Activated naive CD4-positive, alpha-beta T cell treated with Interleukin-2 at 50 U/mL for 16 hours (primary cell): ENCODE data around the gene RPL22L1.
"Not testable (repeated sequence)": the region's sequence is repeated elsewhere in the genome, so short reads cannot be mapped to it uniquely, and the experiment has no call there.

Experiments
- DNase-seq: peaks from one replicate; pipeline ENCODE4 v3.0.0-alpha.2; 2020

RPL22L1 gene

GRCh38 chr3:170877311-170877710 is 7.3 kb upstream of the RPL22L1 start:
- DNase-seq: not testable (repeated sequence)

GRCh38 chr3:170876537-170876936 is 6.5 kb upstream of the RPL22L1 start:
- DNase-seq: no peak

GRCh38 chr3:170869239-170869590 is 780 bp downstream of the RPL22L1 start:
- no peak for DNase-seq

DNA sequence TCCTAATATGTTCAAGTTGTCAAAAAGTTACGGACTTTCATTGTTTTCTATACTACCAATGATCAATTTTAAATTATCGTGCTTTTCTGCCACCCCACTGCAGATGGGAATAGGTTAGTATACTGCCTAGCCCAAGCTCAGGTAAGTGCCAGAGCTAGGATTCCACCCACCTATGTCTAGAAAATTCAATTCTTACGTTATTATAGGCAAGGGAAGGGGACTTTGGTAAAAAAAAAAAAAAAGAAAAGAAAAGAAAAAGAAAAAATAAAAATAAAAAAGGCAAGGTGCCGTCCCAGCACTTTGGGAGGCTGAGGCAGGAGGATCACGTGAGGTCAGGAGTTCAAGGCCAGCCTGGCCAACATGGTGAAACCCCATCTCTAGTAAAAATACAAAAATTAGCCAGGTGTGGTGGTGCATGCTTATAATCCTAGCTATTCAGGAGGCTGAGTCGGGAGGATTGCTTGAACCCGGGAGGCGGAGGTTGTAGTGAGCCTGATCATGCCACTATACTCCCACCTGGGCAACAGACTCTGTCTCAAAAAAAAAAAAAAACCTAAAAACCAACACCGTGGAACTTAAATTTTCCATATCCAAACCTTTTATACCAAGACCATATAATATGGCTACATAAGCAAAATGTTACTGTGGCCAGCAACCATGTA is 1.3 kb downstream of the RPL22L1 start:
- DNase-seq: peak; percentile 19

DNA sequence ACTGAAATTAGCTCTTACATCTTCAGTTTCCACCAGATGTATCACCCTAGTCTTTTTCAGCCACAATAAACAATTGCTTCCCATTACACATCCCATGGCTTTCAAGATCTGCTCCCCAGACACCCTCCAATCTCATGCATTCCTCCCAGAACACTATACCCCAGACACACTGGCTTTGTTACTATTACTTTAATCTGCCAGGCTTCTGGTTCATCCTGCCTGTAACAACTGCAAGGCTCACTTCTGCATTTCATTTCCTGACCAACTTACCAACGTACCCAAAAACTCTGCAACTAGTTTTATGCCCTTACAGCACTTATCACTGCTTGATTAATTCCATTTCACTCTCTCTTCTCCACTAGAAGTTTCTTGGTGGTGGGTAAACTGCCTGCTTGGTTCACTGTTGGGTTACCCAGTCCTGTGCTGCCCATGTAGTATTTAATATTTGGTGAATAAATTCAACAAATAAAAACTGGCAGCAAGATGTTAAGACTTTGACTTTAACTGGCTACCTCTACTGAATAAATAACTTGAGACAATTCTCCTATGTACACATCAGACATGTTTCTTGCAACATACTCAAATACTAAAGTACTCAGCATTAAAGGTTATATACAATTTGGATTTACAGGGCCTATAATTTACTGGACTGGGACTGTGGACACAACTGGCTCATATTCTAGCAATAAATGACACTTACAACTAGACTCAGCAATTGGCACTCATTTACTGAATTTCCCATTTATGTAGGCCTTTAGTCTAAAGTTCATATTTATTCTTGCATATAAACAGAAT is 2.7 kb downstream of the RPL22L1 start:
- no peak for DNase-seq

GRCh38 chr3:170866499-170866898 is 3.5 kb downstream of the RPL22L1 start:
- no peak for DNase-seq

GRCh38 chr3:170865209-170866094 is 4.5 kb downstream of the RPL22L1 start:
- no peak for DNase-seq

DNA sequence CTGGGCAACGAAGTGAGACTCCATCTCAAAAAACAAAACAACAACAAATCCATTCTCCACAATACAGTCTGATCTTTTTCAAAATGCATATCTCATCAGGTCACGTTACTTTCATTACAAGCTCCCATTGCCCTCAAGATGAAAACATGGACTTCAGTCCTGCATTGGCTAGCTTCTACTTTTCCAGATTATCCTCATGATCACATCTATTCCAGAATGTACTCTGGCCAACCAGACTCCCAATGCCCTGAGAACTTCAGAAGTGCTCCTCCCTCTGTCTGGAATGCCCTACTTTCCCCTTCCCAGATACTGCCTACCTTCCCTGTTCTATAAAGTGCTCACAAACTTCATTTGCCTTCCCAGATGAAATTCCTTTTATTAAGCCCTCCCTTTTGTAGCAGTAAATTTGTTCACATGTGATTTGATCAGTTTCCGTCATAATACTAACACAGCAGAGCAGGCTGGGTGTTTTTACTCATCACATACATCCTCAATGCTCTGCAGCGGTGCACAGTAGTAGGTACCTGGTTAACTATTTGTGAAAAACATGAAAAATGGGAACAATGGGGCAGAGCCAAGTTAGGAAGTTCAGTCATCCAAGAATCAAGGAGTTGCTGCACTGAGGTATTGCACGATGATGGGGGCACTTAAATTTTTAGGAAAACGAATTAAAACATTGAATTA is 5.3 kb downstream of the RPL22L1 start:
- no peak for DNase-seq

- no peak for DNase-seq
Measured at GRCh38 chr3:170863816-170864215, 6.2 kb downstream of the RPL22L1 start.

- DNase-seq: no peak
Measured at GRCh38 chr3:170862618-170863374, 7.2 kb downstream of the RPL22L1 start.

DNA sequence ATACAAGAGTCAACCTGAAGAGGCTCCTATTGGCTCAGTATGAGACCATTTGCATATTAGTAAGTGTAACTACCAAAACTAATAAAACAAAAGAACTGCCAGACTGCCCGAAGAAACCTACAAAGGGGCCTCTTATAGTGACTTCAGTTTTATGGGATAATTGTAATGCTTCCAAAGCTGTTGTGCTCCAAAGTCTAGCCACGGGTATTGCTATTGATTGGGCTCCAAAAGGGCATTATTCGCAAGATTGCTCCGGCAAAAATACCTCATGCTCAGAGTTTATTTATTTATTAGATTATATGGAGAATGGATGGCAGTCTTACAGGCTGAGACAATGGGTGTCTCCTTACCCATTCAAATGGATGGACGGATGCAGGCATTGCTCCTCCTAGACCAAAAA is 11.4 kb downstream of the RPL22L1 start:
- no peak for DNase-seq

- no peak for DNase-seq
Measured at GRCh38 chr3:170852324-170852723, 17.7 kb downstream of the RPL22L1 start.

DNA sequence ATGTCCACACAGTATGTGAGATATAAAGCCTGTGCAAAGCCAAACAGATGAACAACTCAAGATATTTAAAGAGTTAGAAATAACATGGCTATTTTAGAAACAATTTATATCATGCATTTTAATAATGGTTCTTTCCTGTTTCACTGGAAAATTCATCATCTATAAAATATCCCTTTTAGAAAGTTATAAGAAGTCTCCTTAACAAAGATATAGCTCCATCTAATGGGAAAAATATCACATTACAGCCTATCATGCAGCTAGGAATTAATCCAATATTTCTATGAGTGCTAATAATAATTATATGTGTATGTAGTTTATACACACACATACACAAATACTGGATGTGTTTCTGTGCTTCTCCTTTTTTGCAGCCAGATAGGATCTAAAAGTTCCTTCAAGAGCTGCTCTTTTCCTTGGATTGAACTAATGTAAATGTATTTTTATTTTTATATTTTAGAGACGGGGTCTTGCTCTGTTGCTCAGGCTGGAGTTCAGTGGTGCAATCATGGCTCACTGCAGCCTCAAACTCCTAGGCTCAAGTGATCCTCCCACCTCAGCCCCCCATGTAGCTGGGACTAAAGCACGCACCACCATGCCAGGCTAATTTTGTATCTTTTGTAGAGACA is 21.6 kb downstream of the RPL22L1 start:
- DNase-seq: no peak

DNA sequence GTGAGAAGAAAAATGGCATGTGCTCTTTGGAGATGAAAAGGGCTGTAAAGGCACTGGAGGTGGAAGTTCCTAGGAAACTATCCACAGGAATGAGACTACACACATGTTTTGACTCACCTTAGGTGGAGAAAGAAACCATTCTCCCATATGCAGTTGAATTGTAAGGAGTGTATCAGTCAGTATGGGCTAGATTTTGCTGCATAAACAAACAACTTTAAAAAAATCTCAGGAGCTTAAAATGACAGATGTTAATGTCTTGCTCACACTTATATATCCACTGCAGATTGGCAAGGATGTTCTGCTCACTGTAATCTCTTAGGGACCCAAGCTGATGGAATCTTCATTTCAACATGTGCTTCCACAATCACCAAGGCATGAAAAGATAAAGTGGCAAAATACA is 25.6 kb downstream of the RPL22L1 start:
- DNase-seq: no peak

- DNase-seq: no peak
Measured at GRCh38 chr3:170840291-170840859, 29.6 kb downstream of the RPL22L1 start.

GRCh38 chr3:170839518-170840100 is 30.4 kb downstream of the RPL22L1 start:
- no peak for DNase-seq

- DNase-seq: no peak
Measured at GRCh38 chr3:170836491-170836890, 33.5 kb downstream of the RPL22L1 start.

GRCh38 chr3:170835336-170835735 is 34.7 kb downstream of the RPL22L1 start:
- no peak for DNase-seq

DNA sequence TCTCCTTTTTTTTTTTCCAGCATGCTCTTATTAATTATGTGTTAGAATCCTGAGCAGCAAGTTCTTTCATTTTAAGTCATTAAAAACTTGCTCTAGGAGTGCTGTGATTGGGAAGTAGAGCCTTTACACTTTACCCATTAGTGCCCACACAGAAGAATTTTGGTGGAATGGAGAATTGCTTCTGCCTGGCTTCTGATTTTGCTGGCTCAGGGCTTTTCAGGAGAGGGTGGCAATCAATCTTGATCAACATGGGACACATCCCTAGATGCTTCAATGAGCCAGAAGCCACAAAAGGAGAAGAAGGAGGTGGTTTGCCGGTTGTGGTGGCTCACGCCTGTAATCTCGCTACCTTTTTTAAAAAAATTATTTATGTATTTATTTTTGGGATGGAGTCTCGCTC is 39.4 kb downstream of the RPL22L1 start:
- DNase-seq: no peak

GRCh38 chr3:170829546-170830272 is 40.3 kb downstream of the RPL22L1 start:
- no peak for DNase-seq
